Astrocyte (in vitro differentiated cells and primary cell): Measurements from ENCODE around the gene CMTM4. TPM values are rescaled to one million over a fixed set of nuclear protein-coding genes. Genes with fewer than 3 reads are reported as not detected.

Source experiments
- DNase-seq: peaks from one replicate; pipeline ENCODE4 v3.0.0-alpha.2; 2010; ENCODE audit warnings: low read depth
- FAIRE-seq: peaks from 2 replicates; lab custom pipeline; 2011; peaks lifted over from hg19 to GRCh38; lab: Jason Lieb, UNC
- H2AFZ ChIP-seq: 2 replicates; pipeline ENCODE4 v1.6.0; 2012; ENCODE audit warnings: low read depth, low read length, inconsistent platforms
- H3K27ac ChIP-seq: 2 replicates; pipeline ENCODE4 v1.5.1; 2011; ENCODE audit warnings: low read depth, low read length, inconsistent platforms
- H3K27me3 ChIP-seq: 2 replicates; pipeline ENCODE4 v1.6.0; 2011; ENCODE audit warnings: low read length, inconsistent platforms; ENCODE audit not compliant: insufficient read depth
- H3K36me3 ChIP-seq: 2 replicates; pipeline ENCODE4 v1.5.1; 2011; ENCODE audit warnings: low read length, inconsistent platforms; ENCODE audit not compliant: insufficient read depth
- H3K4me1 ChIP-seq: 2 replicates; pipeline ENCODE4 v1.5.1; 2011; ENCODE audit warnings: low read length, inconsistent platforms; ENCODE audit not compliant: insufficient read depth
- H3K4me2 ChIP-seq: 2 replicates; pipeline ENCODE4 v1.6.0; 2012; ENCODE audit warnings: low read length, inconsistent platforms
- H3K4me3 ChIP-seq: 2 replicates; pipeline ENCODE4 v1.5.1; 2011; ENCODE audit warnings: low read depth, mild to moderate bottlenecking, low read length, inconsistent platforms; ENCODE audit not compliant: insufficient read depth
- H3K79me2 ChIP-seq: 2 replicates; pipeline ENCODE4 v1.6.0; 2012; ENCODE audit warnings: mild to moderate bottlenecking, low read length, inconsistent platforms; ENCODE audit not compliant: insufficient read depth
- H3K9ac ChIP-seq: 2 replicates; pipeline ENCODE4 v1.6.0; 2012; ENCODE audit warnings: mild to moderate bottlenecking, low read length, inconsistent platforms
- H3K9me3 ChIP-seq: 2 replicates; pipeline ENCODE4 v1.5.1; 2012; ENCODE audit warnings: low read depth, mild to moderate bottlenecking, low read length, inconsistent platforms; ENCODE audit not compliant: insufficient read depth
- H4K20me1 ChIP-seq: 2 replicates; pipeline ENCODE4 v1.6.0; 2012; ENCODE audit warnings: low read length, inconsistent platforms; ENCODE audit not compliant: insufficient read depth
- H3K27ac Mint-ChIP-seq: one replicate; pipeline ENCODE4 v1.8.0; 2021; ENCODE audit warnings: mild to moderate bottlenecking, mixed read lengths; ENCODE audit not compliant: unreplicated experiment
- H3K27me3 Mint-ChIP-seq: one replicate; pipeline ENCODE4 v1.8.0; 2021; ENCODE audit warnings: low read depth, mixed read lengths; ENCODE audit not compliant: unreplicated experiment
- H3K36me3 Mint-ChIP-seq: one replicate; pipeline ENCODE4 v1.8.0; 2021; ENCODE audit warnings: low read depth, mixed read lengths; ENCODE audit not compliant: unreplicated experiment
- H3K4me1 Mint-ChIP-seq: one replicate; pipeline ENCODE4 v1.8.0; 2021; ENCODE audit warnings: low read depth, mixed read lengths; ENCODE audit not compliant: unreplicated experiment
- H3K4me3 Mint-ChIP-seq: one replicate; pipeline ENCODE4 v1.8.0; 2021; ENCODE audit warnings: mild to moderate bottlenecking, moderate library complexity, mixed read lengths; ENCODE audit not compliant: unreplicated experiment
- H3K9me3 Mint-ChIP-seq: one replicate; pipeline ENCODE4 v1.8.0; 2021; ENCODE audit warnings: mild to moderate bottlenecking, mixed read lengths; ENCODE audit not compliant: unreplicated experiment
- EZH2 ChIP-seq: IDR thresholded peaks from 2 replicates; pipeline ENCODE4 v1.6.1; 2012; ENCODE audit warnings: mild to moderate bottlenecking, low read length, inconsistent platforms; ENCODE audit not compliant: insufficient read depth
- total RNA-seq: library from RNA; stranded (reverse); gene quantifications from 2 replicates; pipeline ENCODE4 v1.2.1, GENCODE V29; 2021
- TF ChIP-seq, protein P1 (sequence below): IDR thresholded peaks from 2 replicates; pipeline ENCODE4 v1.5.1; 2011; ENCODE audit warnings: low read depth, mild to moderate bottlenecking, inconsistent platforms, low read length, moderate library complexity; ENCODE audit not compliant: insufficient read depth

CMTM4 gene
- total RNA-seq, 1 donor from 2014 or later: 20.9 TPM

DNA sequence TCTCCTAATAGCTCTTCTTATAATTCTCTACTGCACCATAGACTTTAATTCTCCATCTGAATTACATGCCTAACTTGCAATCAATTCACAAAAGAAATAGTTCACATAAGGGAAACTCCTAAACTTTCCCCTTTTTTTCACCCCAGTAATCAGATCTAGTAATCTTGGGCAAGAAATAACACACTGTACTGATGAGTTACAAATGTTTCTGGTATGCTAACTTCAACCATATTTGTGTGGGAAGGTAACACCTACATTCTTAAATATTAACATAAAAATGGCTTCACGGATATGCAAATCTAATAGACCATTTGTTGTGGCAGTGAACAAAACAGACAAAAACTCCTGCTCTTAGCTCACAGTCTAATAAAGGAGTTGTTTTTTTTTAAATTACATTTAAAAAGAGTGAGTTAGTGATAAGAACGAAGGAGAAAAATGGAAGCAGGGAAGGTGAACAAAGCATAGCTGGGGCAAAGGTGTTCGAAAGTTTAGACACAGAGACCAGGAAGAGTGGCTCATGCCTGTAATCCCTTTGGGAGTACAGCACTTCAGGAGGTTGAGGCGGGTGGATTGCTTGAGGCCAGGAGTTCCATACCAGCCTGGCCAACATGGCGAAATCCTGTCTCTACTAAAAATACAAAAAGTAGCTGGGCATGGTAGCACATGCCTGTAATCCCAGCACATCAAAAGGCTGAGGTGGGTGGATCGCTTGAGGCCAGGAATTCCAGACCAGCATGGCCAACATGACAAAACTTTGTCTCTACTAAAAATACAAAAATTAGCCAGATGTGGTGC, 57.3 kb downstream of the CMTM4 start:
- H3K9me3 Mint-ChIP-seq: no peaks in the 10 kb centered on the region
- Histone ChIP-seq H3K9me3 (no peaks in the 10 kb centered on the region), H4K20me1 (no peaks in the 10 kb centered on the region), H3K36me3 (no peaks in the 10 kb centered on the region), H2AFZ (no peak overlapping the region), H3K27me3 (no peaks in the 10 kb centered on the region), H3K27ac (no peak overlapping the region), H3K9ac (no peak overlapping the region), H3K4me3 (no peak overlapping the region), H3K4me2 (no peak overlapping the region), H3K79me2 (no peaks in the 10 kb centered on the region), H3K4me1 (peaks cover 5% of the 10 kb centered on the region)
- peaks cover 6% of the 10 kb centered on the region for H3K4me1 Mint-ChIP-seq
- no peak for FAIRE-seq
- no peak overlapping the region for H3K27ac Mint-ChIP-seq
- no peak overlapping the region for H3K4me3 Mint-ChIP-seq
- H3K36me3 Mint-ChIP-seq: peaks cover 3% of the 10 kb centered on the region
- peak; percentile 78 for DNase-seq
- no peaks in the 10 kb centered on the region for H3K27me3 Mint-ChIP-seq
- no peak for TF ChIP-seq EZH2
- TF ChIP-seq, protein P1, sequence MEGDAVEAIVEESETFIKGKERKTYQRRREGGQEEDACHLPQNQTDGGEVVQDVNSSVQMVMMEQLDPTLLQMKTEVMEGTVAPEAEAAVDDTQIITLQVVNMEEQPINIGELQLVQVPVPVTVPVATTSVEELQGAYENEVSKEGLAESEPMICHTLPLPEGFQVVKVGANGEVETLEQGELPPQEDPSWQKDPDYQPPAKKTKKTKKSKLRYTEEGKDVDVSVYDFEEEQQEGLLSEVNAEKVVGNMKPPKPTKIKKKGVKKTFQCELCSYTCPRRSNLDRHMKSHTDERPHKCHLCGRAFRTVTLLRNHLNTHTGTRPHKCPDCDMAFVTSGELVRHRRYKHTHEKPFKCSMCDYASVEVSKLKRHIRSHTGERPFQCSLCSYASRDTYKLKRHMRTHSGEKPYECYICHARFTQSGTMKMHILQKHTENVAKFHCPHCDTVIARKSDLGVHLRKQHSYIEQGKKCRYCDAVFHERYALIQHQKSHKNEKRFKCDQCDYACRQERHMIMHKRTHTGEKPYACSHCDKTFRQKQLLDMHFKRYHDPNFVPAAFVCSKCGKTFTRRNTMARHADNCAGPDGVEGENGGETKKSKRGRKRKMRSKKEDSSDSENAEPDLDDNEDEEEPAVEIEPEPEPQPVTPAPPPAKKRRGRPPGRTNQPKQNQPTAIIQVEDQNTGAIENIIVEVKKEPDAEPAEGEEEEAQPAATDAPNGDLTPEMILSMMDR: no peak

DNA sequence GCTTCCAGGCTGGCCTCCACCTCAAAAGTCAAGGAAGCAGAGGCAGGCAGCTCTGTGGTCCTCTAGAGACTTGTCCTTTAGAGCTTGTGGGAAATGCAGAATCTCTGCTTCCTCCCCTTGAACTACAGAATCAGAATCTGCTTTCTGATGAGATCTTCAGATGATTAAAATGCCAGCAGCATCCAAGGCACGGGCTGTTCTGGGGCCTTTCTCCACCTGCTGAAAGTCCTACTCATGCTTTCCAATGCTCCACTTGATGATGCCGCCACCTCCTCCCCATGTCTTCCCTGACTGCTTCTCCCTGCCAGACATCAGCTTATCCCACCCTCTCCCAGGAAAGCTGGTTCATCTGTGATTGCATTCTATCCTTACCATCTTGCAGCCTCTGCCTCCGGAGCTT, 58.7 kb downstream of the CMTM4 start:
- TF ChIP-seq, protein P1: no peak
- no peak for TF ChIP-seq EZH2
- peaks cover 6% of the 10 kb centered on the region for H3K4me1 Mint-ChIP-seq
- Histone ChIP-seq H3K4me1 (peaks cover 5% of the 10 kb centered on the region), H3K9ac (no peak overlapping the region), H3K4me3 (no peak overlapping the region), H3K79me2 (no peaks in the 10 kb centered on the region), H3K4me2 (no peak overlapping the region), H3K36me3 (no peaks in the 10 kb centered on the region), H3K27ac (no peak overlapping the region), H2AFZ (no peak overlapping the region), H3K9me3 (no peaks in the 10 kb centered on the region), H4K20me1 (no peaks in the 10 kb centered on the region), H3K27me3 (no peaks in the 10 kb centered on the region)
- H3K9me3 Mint-ChIP-seq: no peaks in the 10 kb centered on the region
- FAIRE-seq (no peak), DNase-seq (no peak)
- H3K4me3 Mint-ChIP-seq: no peak overlapping the region
- H3K27me3 Mint-ChIP-seq: no peaks in the 10 kb centered on the region
- H3K36me3 Mint-ChIP-seq: peaks cover 8% of the 10 kb centered on the region
- H3K27ac Mint-ChIP-seq: no peak overlapping the region

DNA sequence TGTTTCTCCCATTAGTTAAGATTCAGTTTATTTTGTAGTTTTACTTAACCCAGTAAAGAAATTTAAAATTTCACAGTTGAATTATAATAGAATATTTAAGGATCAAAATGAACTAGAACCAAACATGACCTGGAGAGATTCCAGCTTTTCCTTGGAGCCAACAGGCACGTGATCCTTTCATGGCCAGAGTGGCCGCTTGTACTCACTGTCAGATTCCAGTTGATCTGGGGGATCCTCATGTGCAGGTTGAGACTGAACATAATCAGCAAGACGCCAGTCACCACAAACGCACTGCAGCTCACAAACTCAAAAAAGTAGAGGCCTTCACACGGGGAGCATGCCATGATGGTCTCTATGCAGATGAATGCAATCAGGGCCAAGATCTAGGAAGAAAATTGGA, 60.3 kb downstream of the CMTM4 start:
- Mint-ChIP-seq H3K4me1 (peaks cover 6% of the 10 kb centered on the region), H3K27ac (no peak overlapping the region), H3K4me3 (no peak overlapping the region), H3K36me3 (peaks cover 8% of the 10 kb centered on the region), H3K27me3 (no peaks in the 10 kb centered on the region), H3K9me3 (no peaks in the 10 kb centered on the region)
- no peak overlapping the region for H3K4me3 ChIP-seq
- no peak overlapping the region for H3K4me2 ChIP-seq
- no peaks in the 10 kb centered on the region for H3K36me3 ChIP-seq
- TF ChIP-seq, protein P1: no peak
- no peak for TF ChIP-seq EZH2
- H3K9me3 ChIP-seq: no peaks in the 10 kb centered on the region
- no peak overlapping the region for H3K9ac ChIP-seq
- no peak overlapping the region for H2AFZ ChIP-seq
- FAIRE-seq (no peak), DNase-seq (no peak)
- H3K79me2 ChIP-seq: no peaks in the 10 kb centered on the region
- no peaks in the 10 kb centered on the region for H3K27me3 ChIP-seq
- H3K4me1 ChIP-seq: peaks cover 5% of the 10 kb centered on the region
- no peaks in the 10 kb centered on the region for H4K20me1 ChIP-seq
- no peak overlapping the region for H3K27ac ChIP-seq
